Astrocyte (in vitro differentiated cells and primary cell): ENCODE measurements around the gene BCL11B. TPM values are rescaled to one million over a fixed set of nuclear protein-coding genes. Genes with fewer than 3 reads are reported as not detected.

ENCODE experiments used
- DNase-seq: peaks from one replicate; pipeline ENCODE4 v3.0.0-alpha.2; 2010; ENCODE audit warnings: low read depth
- FAIRE-seq: peaks from 2 replicates; lab custom pipeline; 2011; peaks lifted over from hg19 to GRCh38; lab: Jason Lieb, UNC
- H2AFZ ChIP-seq: 2 replicates; pipeline ENCODE4 v1.6.0; 2012; ENCODE audit warnings: low read depth, low read length, inconsistent platforms
- H3K27ac ChIP-seq: 2 replicates; pipeline ENCODE4 v1.5.1; 2011; ENCODE audit warnings: low read depth, low read length, inconsistent platforms
- H3K27me3 ChIP-seq: 2 replicates; pipeline ENCODE4 v1.6.0; 2011; ENCODE audit warnings: low read length, inconsistent platforms; ENCODE audit not compliant: insufficient read depth
- H3K36me3 ChIP-seq: 2 replicates; pipeline ENCODE4 v1.5.1; 2011; ENCODE audit warnings: low read length, inconsistent platforms; ENCODE audit not compliant: insufficient read depth
- H3K4me1 ChIP-seq: 2 replicates; pipeline ENCODE4 v1.5.1; 2011; ENCODE audit warnings: low read length, inconsistent platforms; ENCODE audit not compliant: insufficient read depth
- H3K4me2 ChIP-seq: 2 replicates; pipeline ENCODE4 v1.6.0; 2012; ENCODE audit warnings: low read length, inconsistent platforms
- H3K4me3 ChIP-seq: 2 replicates; pipeline ENCODE4 v1.5.1; 2011; ENCODE audit warnings: low read depth, mild to moderate bottlenecking, low read length, inconsistent platforms; ENCODE audit not compliant: insufficient read depth
- H3K79me2 ChIP-seq: 2 replicates; pipeline ENCODE4 v1.6.0; 2012; ENCODE audit warnings: mild to moderate bottlenecking, low read length, inconsistent platforms; ENCODE audit not compliant: insufficient read depth
- H3K9ac ChIP-seq: 2 replicates; pipeline ENCODE4 v1.6.0; 2012; ENCODE audit warnings: mild to moderate bottlenecking, low read length, inconsistent platforms
- H3K9me3 ChIP-seq: 2 replicates; pipeline ENCODE4 v1.5.1; 2012; ENCODE audit warnings: low read depth, mild to moderate bottlenecking, low read length, inconsistent platforms; ENCODE audit not compliant: insufficient read depth
- H4K20me1 ChIP-seq: 2 replicates; pipeline ENCODE4 v1.6.0; 2012; ENCODE audit warnings: low read length, inconsistent platforms; ENCODE audit not compliant: insufficient read depth
- H3K27ac Mint-ChIP-seq: one replicate; pipeline ENCODE4 v1.8.0; 2021; ENCODE audit warnings: mild to moderate bottlenecking, mixed read lengths; ENCODE audit not compliant: unreplicated experiment
- H3K27me3 Mint-ChIP-seq: one replicate; pipeline ENCODE4 v1.8.0; 2021; ENCODE audit warnings: low read depth, mixed read lengths; ENCODE audit not compliant: unreplicated experiment
- H3K36me3 Mint-ChIP-seq: one replicate; pipeline ENCODE4 v1.8.0; 2021; ENCODE audit warnings: low read depth, mixed read lengths; ENCODE audit not compliant: unreplicated experiment
- H3K4me1 Mint-ChIP-seq: one replicate; pipeline ENCODE4 v1.8.0; 2021; ENCODE audit warnings: low read depth, mixed read lengths; ENCODE audit not compliant: unreplicated experiment
- H3K4me3 Mint-ChIP-seq: one replicate; pipeline ENCODE4 v1.8.0; 2021; ENCODE audit warnings: mild to moderate bottlenecking, moderate library complexity, mixed read lengths; ENCODE audit not compliant: unreplicated experiment
- H3K9me3 Mint-ChIP-seq: one replicate; pipeline ENCODE4 v1.8.0; 2021; ENCODE audit warnings: mild to moderate bottlenecking, mixed read lengths; ENCODE audit not compliant: unreplicated experiment
- CTCF ChIP-seq: IDR thresholded peaks from 2 replicates; pipeline ENCODE4 v1.5.1; 2011; ENCODE audit warnings: low read depth, mild to moderate bottlenecking, inconsistent platforms, low read length, moderate library complexity; ENCODE audit not compliant: insufficient read depth
- EZH2 ChIP-seq: IDR thresholded peaks from 2 replicates; pipeline ENCODE4 v1.6.1; 2012; ENCODE audit warnings: mild to moderate bottlenecking, low read length, inconsistent platforms; ENCODE audit not compliant: insufficient read depth
- total RNA-seq: library from RNA; stranded (reverse); gene quantifications from 2 replicates; pipeline ENCODE4 v1.2.1, GENCODE V29; 2021

The BCL11B gene
- total RNA-seq, 1 donor from 2014 or later = 1.1 TPM

- Histone ChIP-seq H3K4me1 (peaks cover 12% of the 10 kb centered on the region), H2AFZ (no peak overlapping the region), H4K20me1 (peaks cover 10% of the 10 kb centered on the region), H3K9ac (no peak overlapping the region), H3K27ac (no peak overlapping the region), H3K36me3 (no peaks in the 10 kb centered on the region), H3K9me3 (no peaks in the 10 kb centered on the region), H3K4me3 (no peak overlapping the region), H3K4me2 (no peak overlapping the region), H3K27me3 (peaks cover 3% of the 10 kb centered on the region), H3K79me2 (no peaks in the 10 kb centered on the region)
- TF ChIP-seq CTCF = no peak
- TF ChIP-seq EZH2 = no peak
- Mint-ChIP-seq H3K4me3 (no peak overlapping the region), H3K9me3 (no peaks in the 10 kb centered on the region), H3K27ac (no peak overlapping the region), H3K4me1 (no peaks in the 10 kb centered on the region), H3K36me3 (no peaks in the 10 kb centered on the region), H3K27me3 (peaks cover 13% of the 10 kb centered on the region)
- DNase-seq = no peak
- peak; percentile 58 for FAIRE-seq
These were observed 54.7 kb downstream of the BCL11B start for GRCh38 chr14:99217066-99217955.

- Histone ChIP-seq H3K36me3 (no peaks in the 10 kb centered on the region), H3K4me3 (no peak overlapping the region), H3K9me3 (no peaks in the 10 kb centered on the region), H4K20me1 (peaks cover 10% of the 10 kb centered on the region), H3K27ac (no peak overlapping the region), H3K4me2 (peak overlapping the region; percentile 80), H3K9ac (no peak overlapping the region), H3K27me3 (peaks cover 3% of the 10 kb centered on the region), H2AFZ (no peak overlapping the region), H3K79me2 (no peaks in the 10 kb centered on the region), H3K4me1 (peaks cover 12% of the 10 kb centered on the region)
- Mint-ChIP-seq H3K36me3 (no peaks in the 10 kb centered on the region), H3K9me3 (no peaks in the 10 kb centered on the region), H3K27ac (no peak overlapping the region), H3K4me1 (no peaks in the 10 kb centered on the region), H3K4me3 (no peak overlapping the region), H3K27me3 (peaks cover 22% of the 10 kb centered on the region)
- FAIRE-seq (no peak), DNase-seq (no peak)
- no peak for TF ChIP-seq CTCF
- TF ChIP-seq EZH2 = no peak
These were observed 55.8 kb downstream of the BCL11B start for GRCh38 chr14:99216191-99216590.

- no peaks in the 10 kb centered on the region for H3K4me1 Mint-ChIP-seq
- H3K27me3 Mint-ChIP-seq = peaks cover 27% of the 10 kb centered on the region
- TF ChIP-seq EZH2 = no peak
- no peak for TF ChIP-seq CTCF
- no peaks in the 10 kb centered on the region for H3K36me3 Mint-ChIP-seq
- H3K27me3 ChIP-seq = peaks cover 6% of the 10 kb centered on the region
- H3K4me1 ChIP-seq = peaks cover 12% of the 10 kb centered on the region
- no peaks in the 10 kb centered on the region for H3K9me3 ChIP-seq
- H3K4me2 ChIP-seq = peak overlapping the region; percentile 80
- FAIRE-seq = peak; percentile 80
- no peaks in the 10 kb centered on the region for H3K79me2 ChIP-seq
- DNase-seq = peak; percentile 84
- no peaks in the 10 kb centered on the region for H3K36me3 ChIP-seq
- H3K9ac ChIP-seq = no peak overlapping the region
- H3K27ac Mint-ChIP-seq = no peak overlapping the region
- H2AFZ ChIP-seq = no peak overlapping the region
- H3K27ac ChIP-seq = no peak overlapping the region
- peaks cover 10% of the 10 kb centered on the region for H4K20me1 ChIP-seq
- H3K4me3 ChIP-seq = peak overlapping the region; percentile 38
- no peak overlapping the region for H3K4me3 Mint-ChIP-seq
- H3K9me3 Mint-ChIP-seq = no peaks in the 10 kb centered on the region
These were observed 56.7 kb downstream of the BCL11B start for GRCh38 chr14:99215277-99215676.
